Large intestine (tissue), 3 donors: ENCODE measurements around the gene LYSMD1. TPM values are rescaled to one million over a fixed set of nuclear protein-coding genes. Genes with fewer than 3 reads are reported as not detected.

ENCODE experiments used
- DNase-seq, 2 donors: peaks; one replicate each; pipeline versions ENCODE4 v3.0.0 to v3.0.0-alpha.2; 2013
- H3K27ac ChIP-seq: one replicate; pipeline ENCODE4 v1.5.1; 2013; ENCODE audit warnings: low read length
- H3K27me3 ChIP-seq: 2 replicates; pipeline ENCODE4 v1.6.1; 2013; ENCODE audit warnings: low read length; ENCODE audit not compliant: control insufficient read depth, insufficient read depth
- H3K36me3 ChIP-seq: 2 replicates; pipeline ENCODE4 v1.6.1; 2013; ENCODE audit warnings: low read length; ENCODE audit not compliant: control insufficient read depth, insufficient read depth
- H3K4me1 ChIP-seq: one replicate; pipeline ENCODE4 v1.6.1; 2013; ENCODE audit warnings: low read length; ENCODE audit not compliant: control insufficient read depth, insufficient read depth
- H3K4me3 ChIP-seq: one replicate; pipeline ENCODE4 v1.5.1; 2013; ENCODE audit warnings: low read length
- H3K9me3 ChIP-seq: one replicate; pipeline ENCODE4 v1.6.1; 2013; ENCODE audit warnings: mild to moderate bottlenecking, low read depth, low read length, moderate library complexity; ENCODE audit not compliant: control insufficient read depth
- WGBS: methylation state at CpG from one replicate; pipeline ENCODE4 v1.1.5; 2013; ENCODE audit warnings: low lambda C conversion rate; ENCODE audit not compliant: insufficient coverage; 5-methylcytosine and 5-hydroxymethylcytosine counted together
- polyA plus RNA-seq: library from polyadenylated mRNA; unstranded; fragments of 120-200 nt; gene quantifications from one replicate; pipeline ENCODE4 v1.2.1, GENCODE V29; 2013

Gene LYSMD1
- polyA plus RNA-seq, 1 donor: 10.7 TPM

GRCh38 chr1:151128800-151129199, 36.9 kb downstream of the LYSMD1 start:
- H3K4me3 ChIP-seq: no peak overlapping the region
- no peaks in the 10 kb centered on the region for H3K36me3 ChIP-seq
- DNase-seq: no peak
- peaks cover 5% of the 10 kb centered on the region for H3K27me3 ChIP-seq
- H3K9me3 ChIP-seq: peaks cover 4% of the 10 kb centered on the region
- H3K27ac ChIP-seq: no peak overlapping the region
- WGBS: no CpG with 5 or more reads among the region's 6 CpGs
- peaks cover 10% of the 10 kb centered on the region for H3K4me1 ChIP-seq

DNA sequence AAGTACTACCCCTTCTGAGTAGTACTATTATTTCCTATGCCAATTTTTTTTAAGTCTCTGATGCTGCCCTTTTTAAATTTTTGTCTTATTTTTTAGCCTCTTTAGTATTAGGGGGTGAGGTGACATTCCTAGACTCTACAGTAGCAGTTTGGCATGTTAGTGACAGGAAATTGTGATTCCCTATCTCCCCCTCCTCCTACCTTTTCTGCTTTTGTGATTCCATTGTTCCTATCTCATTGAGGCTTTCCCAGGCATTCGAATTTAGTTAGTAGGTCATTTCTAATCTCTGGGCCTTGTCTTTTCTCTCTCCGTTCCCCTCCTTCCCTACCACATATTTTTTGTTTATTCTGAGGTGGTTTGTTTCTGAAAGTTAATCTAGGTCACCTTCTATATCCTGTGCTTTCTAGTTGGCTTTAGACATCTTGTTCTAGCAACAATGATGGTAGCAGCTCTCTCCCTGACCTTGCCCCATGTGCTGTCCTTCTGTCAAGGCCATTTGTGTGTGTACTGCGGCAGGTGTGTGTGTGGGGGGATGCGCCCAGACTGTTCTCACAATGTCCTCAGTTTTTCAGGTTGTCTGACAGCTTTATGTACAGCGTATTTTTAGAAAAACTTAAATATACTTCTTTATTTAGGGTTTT, 40.8 kb downstream of the LYSMD1 start:
- no peak overlapping the region for H3K27ac ChIP-seq

DNA sequence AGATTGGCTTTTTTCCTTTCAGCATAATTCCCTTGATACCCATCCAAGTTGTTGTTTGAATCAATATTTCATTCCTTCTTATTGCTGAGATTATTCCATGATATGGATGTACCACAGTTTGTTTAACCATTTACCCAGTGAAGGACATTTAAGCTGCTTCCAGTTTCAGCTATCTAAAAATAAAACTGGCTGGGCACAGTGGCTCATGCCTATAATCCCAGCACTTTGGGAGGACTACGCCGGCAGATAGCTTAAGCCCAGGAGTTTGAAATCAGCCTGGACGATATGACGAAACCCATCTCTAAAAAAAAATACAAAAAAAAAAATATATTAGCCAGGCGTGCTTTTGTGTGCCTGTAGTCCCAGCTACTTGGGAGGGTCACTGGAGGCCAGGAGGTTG, 51.8 kb downstream of the LYSMD1 start:
- no peak overlapping the region for H3K4me3 ChIP-seq
- H3K4me1 ChIP-seq: no peaks in the 10 kb centered on the region
- no peak for DNase-seq
- no peak overlapping the region for H3K27ac ChIP-seq
- H3K9me3 ChIP-seq: no peaks in the 10 kb centered on the region
- no peaks in the 10 kb centered on the region for H3K27me3 ChIP-seq
- WGBS: no CpG with 5 or more reads among the region's 5 CpGs
- peaks cover 21% of the 10 kb centered on the region for H3K36me3 ChIP-seq

More for the DNA sequence above, 40.8 kb downstream of the LYSMD1 start:
- H3K4me3 ChIP-seq: no peak overlapping the region
- no peak for DNase-seq
- H3K4me1 ChIP-seq: no peaks in the 10 kb centered on the region
- peaks cover 2% of the 10 kb centered on the region for H3K36me3 ChIP-seq
- no peaks in the 10 kb centered on the region for H3K9me3 ChIP-seq
- 100% methylated on average over 1 of the region's 5 CpGs for WGBS
- H3K27me3 ChIP-seq: no peaks in the 10 kb centered on the region

Other genes with a start within 250 kb of the LYSMD1 start
- 56.7 TPM for gene SETDB1, start 239.5 kb downstream of the LYSMD1 start, polyA plus RNA-seq
- gene CERS2, start 191.1 kb downstream of the LYSMD1 start, polyA plus RNA-seq: 310 TPM
- 3.2 TPM for gene ANXA9, start 183.6 kb downstream of the LYSMD1 start, polyA plus RNA-seq
- 24.5 TPM for gene MINDY1, start 159.0 kb downstream of the LYSMD1 start, polyA plus RNA-seq
- 25.8 TPM for gene PRUNE1, start 157.5 kb downstream of the LYSMD1 start, polyA plus RNA-seq
- 1.3 TPM for gene BNIPL, start 129.3 kb downstream of the LYSMD1 start, polyA plus RNA-seq
- gene C1orf56, start 118.2 kb downstream of the LYSMD1 start, polyA plus RNA-seq: 7.0 TPM
- 58.2 TPM for gene CDC42SE1, start 106.3 kb downstream of the LYSMD1 start, polyA plus RNA-seq
- gene MLLT11, start 105.5 kb downstream of the LYSMD1 start, polyA plus RNA-seq: 17.4 TPM
- gene GABPB2, start 95.1 kb downstream of the LYSMD1 start, polyA plus RNA-seq: 11.6 TPM
- gene SEMA6C, start 19.3 kb downstream of the LYSMD1 start, polyA plus RNA-seq: 23.4 TPM
- 5.0 TPM for gene TNFAIP8L2, start 9.3 kb downstream of the LYSMD1 start, polyA plus RNA-seq
- 38.7 TPM for gene SCNM1, start 242 bp upstream of the LYSMD1 start, polyA plus RNA-seq
- 0.64 TPM for gene TMOD4, start 10.1 kb upstream of the LYSMD1 start, polyA plus RNA-seq
- gene VPS72, start 24.3 kb upstream of the LYSMD1 start, polyA plus RNA-seq: 43.7 TPM
- 32.9 TPM for gene PIP5K1A, start 32.6 kb upstream of the LYSMD1 start, polyA plus RNA-seq
- gene PSMD4, start 88.8 kb upstream of the LYSMD1 start, polyA plus RNA-seq: 118 TPM
- 21.3 TPM for gene ZNF687, start 116.4 kb upstream of the LYSMD1 start, polyA plus RNA-seq
- gene PI4KB, start 161.5 kb upstream of the LYSMD1 start, polyA plus RNA-seq: 51.9 TPM
- 41.4 TPM for gene RFX5, start 181.3 kb upstream of the LYSMD1 start, polyA plus RNA-seq
- 97.9 TPM for gene SELENBP1, start 206.8 kb upstream of the LYSMD1 start, polyA plus RNA-seq
- gene PSMB4, start 233.7 kb upstream of the LYSMD1 start, polyA plus RNA-seq: 234 TPM